Glutamatergic neuron (in vitro differentiated cells): ENCODE data around the gene NCAPD2. TPM values are rescaled to one million over a fixed set of nuclear protein-coding genes. Genes with fewer than 3 reads are reported as not detected.
A peak's percentile ranks its signal among the peaks of the same experiment; 100 is the strongest.

Experiments used
- DNase-seq: peaks from one replicate; pipeline ENCODE4 v3.0.0; 2022
- H3K27ac Mint-ChIP-seq: one replicate; pipeline ENCODE4 v1.8.0; 2020; ENCODE audit warnings: mild to moderate bottlenecking, mixed read lengths, inconsistent platforms; ENCODE audit not compliant: unreplicated experiment
- H3K27me3 Mint-ChIP-seq: one replicate; pipeline ENCODE4 v1.8.0; 2020; ENCODE audit warnings: mild to moderate bottlenecking, moderate library complexity, mixed read lengths, inconsistent platforms; ENCODE audit not compliant: unreplicated experiment
- H3K36me3 Mint-ChIP-seq: one replicate; pipeline ENCODE4 v1.8.0; 2020; ENCODE audit warnings: mild to moderate bottlenecking, mixed read lengths, inconsistent platforms; ENCODE audit not compliant: unreplicated experiment
- H3K4me1 Mint-ChIP-seq: one replicate; pipeline ENCODE4 v1.8.0; 2020; ENCODE audit warnings: mild to moderate bottlenecking, low read depth, mixed read lengths, inconsistent platforms; ENCODE audit not compliant: unreplicated experiment
- H3K4me3 Mint-ChIP-seq: one replicate; pipeline ENCODE4 v1.8.0; 2020; ENCODE audit warnings: mild to moderate bottlenecking, mixed read lengths, inconsistent platforms; ENCODE audit not compliant: unreplicated experiment
- H3K9me3 Mint-ChIP-seq: one replicate; pipeline ENCODE4 v1.8.0; 2020; ENCODE audit warnings: mild to moderate bottlenecking, moderate library complexity, mixed read lengths, inconsistent platforms; ENCODE audit not compliant: unreplicated experiment
- long read RNA-seq: library from polyadenylated mRNA; unstranded; transcript quantifications from one replicate; pipeline ENCODE4 v2.0.0, GENCODE V29; 2020; ENCODE audit not compliant: unreplicated experiment
- total RNA-seq: library from RNA; stranded (reverse); fragmentation: NEBNext Ultra II Directional; extraction: Animal tissue kit (Norgen Biotek cat#: 25700); gene quantifications from one replicate; pipeline ENCODE4 v1.2.1, GENCODE V29; 2021; ENCODE audit not compliant: unreplicated experiment
- TF ChIP-seq, protein P1 (sequence below): fragments of 200-600 bp; sonication (generic); IDR thresholded peaks from one replicate; pipeline ENCODE4 v1.5.0; 2021; ENCODE audit not compliant: partially characterized antibody, unreplicated experiment

Gene NCAPD2
- total RNA-seq = 29.3 TPM
- long read RNA-seq, partial matches to known transcripts = 0 of 1 reads
- long read RNA-seq, other reads (novel, unspliced or antisense) = 1 of 1 reads

- no peaks in the 10 kb centered on the region for H3K36me3 Mint-ChIP-seq
- peaks cover 3% of the 10 kb centered on the region for H3K9me3 Mint-ChIP-seq
- H3K27ac Mint-ChIP-seq = peak within 1 kb of the TSS; percentile 95
- DNase-seq = peak; percentile 94
- TF ChIP-seq, protein P1, sequence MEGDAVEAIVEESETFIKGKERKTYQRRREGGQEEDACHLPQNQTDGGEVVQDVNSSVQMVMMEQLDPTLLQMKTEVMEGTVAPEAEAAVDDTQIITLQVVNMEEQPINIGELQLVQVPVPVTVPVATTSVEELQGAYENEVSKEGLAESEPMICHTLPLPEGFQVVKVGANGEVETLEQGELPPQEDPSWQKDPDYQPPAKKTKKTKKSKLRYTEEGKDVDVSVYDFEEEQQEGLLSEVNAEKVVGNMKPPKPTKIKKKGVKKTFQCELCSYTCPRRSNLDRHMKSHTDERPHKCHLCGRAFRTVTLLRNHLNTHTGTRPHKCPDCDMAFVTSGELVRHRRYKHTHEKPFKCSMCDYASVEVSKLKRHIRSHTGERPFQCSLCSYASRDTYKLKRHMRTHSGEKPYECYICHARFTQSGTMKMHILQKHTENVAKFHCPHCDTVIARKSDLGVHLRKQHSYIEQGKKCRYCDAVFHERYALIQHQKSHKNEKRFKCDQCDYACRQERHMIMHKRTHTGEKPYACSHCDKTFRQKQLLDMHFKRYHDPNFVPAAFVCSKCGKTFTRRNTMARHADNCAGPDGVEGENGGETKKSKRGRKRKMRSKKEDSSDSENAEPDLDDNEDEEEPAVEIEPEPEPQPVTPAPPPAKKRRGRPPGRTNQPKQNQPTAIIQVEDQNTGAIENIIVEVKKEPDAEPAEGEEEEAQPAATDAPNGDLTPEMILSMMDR = peak; percentile 42
- H3K4me3 Mint-ChIP-seq = peak within 1 kb of the TSS; percentile 98
- peaks cover 5% of the 10 kb centered on the region for H3K27me3 Mint-ChIP-seq
- H3K4me1 Mint-ChIP-seq = peaks cover 13% of the 10 kb centered on the region
These were observed at the start of gene NCAPD2 for GRCh38 chr12:6493497-6494257. TSS of gene NCAPD2 (plus strand) at chr12:6494102. CDS start at chr12:6495099, 997 bp downstream.

DNA sequence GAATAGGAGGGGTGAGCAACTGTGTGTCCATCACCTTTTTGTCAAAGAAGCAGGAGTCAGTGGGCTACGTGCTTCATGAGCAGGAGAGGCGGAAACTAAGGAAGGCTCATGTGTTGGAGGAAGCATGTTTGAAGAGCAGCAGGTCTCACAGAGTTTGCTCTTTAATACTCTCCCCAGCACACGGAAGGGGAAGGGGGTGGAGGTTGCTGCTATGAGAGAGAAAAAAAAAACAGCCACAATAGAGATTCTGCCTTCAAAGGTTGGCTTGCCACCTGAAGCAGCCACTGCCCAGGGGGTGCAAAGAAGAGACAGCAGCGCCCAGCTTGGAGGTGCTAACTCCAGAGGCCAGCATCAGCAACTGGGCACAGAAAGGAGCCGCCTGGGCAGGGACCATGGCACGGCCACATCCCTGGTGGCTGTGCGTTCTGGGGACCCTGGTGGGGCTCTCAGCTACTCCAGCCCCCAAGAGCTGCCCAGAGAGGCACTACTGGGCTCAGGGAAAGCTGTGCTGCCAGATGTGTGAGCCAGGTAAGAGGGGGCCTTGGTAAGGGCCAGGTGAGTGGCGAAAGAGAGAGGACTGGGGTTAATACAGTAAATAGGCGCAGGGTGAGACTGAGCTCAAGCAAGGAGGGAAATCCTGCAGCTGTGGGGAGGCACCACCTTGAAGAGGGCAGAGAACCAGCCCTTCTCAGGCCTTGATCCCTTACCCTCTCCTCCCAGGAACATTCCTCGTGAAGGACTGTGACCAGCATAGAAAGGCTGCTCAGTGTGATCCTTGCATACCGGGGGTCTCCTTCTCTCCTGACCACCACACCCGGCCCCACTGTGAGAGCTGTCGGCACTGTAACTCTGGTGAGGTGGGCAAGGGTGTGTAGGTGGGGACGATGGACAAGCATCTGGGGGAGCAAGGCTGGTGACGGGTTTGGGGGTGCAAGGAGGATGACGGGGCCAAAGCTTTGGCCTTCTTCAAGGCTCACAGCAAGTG is 48.9 kb upstream of the NCAPD2 start, which contains the start of gene CD27:
Gene CD27, plus strand, starts transcription at position 252 of the 985 bp plus-strand sequence. Its CDS starts 141 bp downstream, at position 393.
- H3K27ac Mint-ChIP-seq = no peak within 1 kb of the TSS
- no peaks in the 10 kb centered on the region for H3K4me1 Mint-ChIP-seq
- H3K9me3 Mint-ChIP-seq = no peaks in the 10 kb centered on the region
- no peak within 1 kb of the TSS for H3K4me3 Mint-ChIP-seq
- no peak for DNase-seq
- H3K27me3 Mint-ChIP-seq = peaks cover 2% of the 10 kb centered on the region
- H3K36me3 Mint-ChIP-seq = no peaks in the 10 kb centered on the region
- TF ChIP-seq, protein P1 = no peak

- H3K36me3 Mint-ChIP-seq = no peaks in the 10 kb centered on the region
- no peak for DNase-seq
- H3K9me3 Mint-ChIP-seq = peaks cover 13% of the 10 kb centered on the region
- peak overlapping the region; percentile 83 for H3K4me3 Mint-ChIP-seq
- peaks cover 18% of the 10 kb centered on the region for H3K4me1 Mint-ChIP-seq
- H3K27ac Mint-ChIP-seq = peak overlapping the region; percentile 97
- peaks cover 7% of the 10 kb centered on the region for H3K27me3 Mint-ChIP-seq
- TF ChIP-seq, protein P1 = no peak
These were observed 43.6 kb upstream of the NCAPD2 start for GRCh38 chr12:6450091-6450868.

DNA sequence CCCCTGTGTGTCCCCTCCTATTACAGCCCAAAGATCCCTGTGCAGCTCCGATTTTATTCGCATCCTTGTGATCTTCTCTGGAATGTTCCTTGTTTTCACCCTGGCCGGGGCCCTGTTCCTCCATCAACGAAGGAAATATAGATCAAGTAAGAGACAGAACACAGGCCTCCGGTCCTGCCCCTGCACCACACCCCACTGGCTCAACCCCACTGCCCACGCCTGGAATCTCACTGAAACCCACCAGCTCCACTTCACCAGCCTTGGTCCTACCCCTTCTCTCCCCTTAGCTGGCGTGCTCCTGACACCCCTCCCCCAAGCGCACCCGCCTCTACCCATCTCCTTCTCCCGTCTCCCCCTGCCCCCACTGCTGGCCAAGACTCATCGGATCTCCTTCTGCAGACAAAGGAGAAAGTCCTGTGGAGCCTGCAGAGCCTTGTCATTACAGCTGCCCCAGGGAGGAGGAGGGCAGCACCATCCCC is 43.0 kb upstream of the NCAPD2 start:
- H3K27ac Mint-ChIP-seq = peak overlapping the region; percentile 97
- peaks cover 18% of the 10 kb centered on the region for H3K4me1 Mint-ChIP-seq
- peak overlapping the region; percentile 83 for H3K4me3 Mint-ChIP-seq
- TF ChIP-seq, protein P1 = no peak
- peaks cover 7% of the 10 kb centered on the region for H3K27me3 Mint-ChIP-seq
- DNase-seq = peak; percentile 37
- peaks cover 13% of the 10 kb centered on the region for H3K9me3 Mint-ChIP-seq
- no peaks in the 10 kb centered on the region for H3K36me3 Mint-ChIP-seq
